Right kidney (tissue), 1 donor: ENCODE data around the gene ANKRD55.
"Not testable (repeated sequence)": the region's sequence is repeated elsewhere in the genome, so short reads cannot be mapped to it uniquely, and the experiment has no call there.

Experiments used
- DNase-seq: peaks from one replicate; pipeline ENCODE4 v3.0.0-alpha.2; 2016

The ANKRD55 gene

DNA sequence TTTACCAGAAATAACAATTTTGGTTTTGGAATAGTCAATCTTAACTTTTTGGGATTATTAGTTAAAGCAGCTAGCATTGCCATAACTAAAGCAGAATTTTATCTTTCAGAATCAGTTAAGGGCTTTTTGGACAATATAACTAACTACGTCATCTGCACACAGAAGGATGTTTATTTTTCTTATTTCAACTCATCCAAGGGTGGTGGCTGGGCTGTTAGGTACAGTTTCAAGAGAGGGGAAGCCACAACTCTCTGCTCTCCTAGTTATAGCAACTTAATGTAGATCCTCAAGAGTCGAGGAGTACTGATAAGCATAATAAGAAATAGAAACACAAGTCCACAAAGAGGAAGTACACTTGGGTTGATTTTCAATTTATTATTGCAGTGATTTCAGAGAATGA lies 65.6 kb downstream of the ANKRD55 start:
- no peak for DNase-seq

- no peak for DNase-seq
Measured at GRCh38 chr5:56166671-56167385, 66.3 kb downstream of the ANKRD55 start.

- DNase-seq: no peak
Measured at GRCh38 chr5:56164376-56164775, 68.8 kb downstream of the ANKRD55 start.

- no peak for DNase-seq
Measured at GRCh38 chr5:56161927-56162326, 71.2 kb downstream of the ANKRD55 start.

GRCh38 chr5:56161439-56161823 lies 71.7 kb downstream of the ANKRD55 start:
- no peak for DNase-seq

GRCh38 chr5:56160723-56161438 lies 72.2 kb downstream of the ANKRD55 start:
- DNase-seq: no peak

- no peak for DNase-seq
Measured at GRCh38 chr5:56159521-56159947, 73.6 kb downstream of the ANKRD55 start.

GRCh38 chr5:56158331-56158960 lies 74.7 kb downstream of the ANKRD55 start:
- DNase-seq: no peak

DNA sequence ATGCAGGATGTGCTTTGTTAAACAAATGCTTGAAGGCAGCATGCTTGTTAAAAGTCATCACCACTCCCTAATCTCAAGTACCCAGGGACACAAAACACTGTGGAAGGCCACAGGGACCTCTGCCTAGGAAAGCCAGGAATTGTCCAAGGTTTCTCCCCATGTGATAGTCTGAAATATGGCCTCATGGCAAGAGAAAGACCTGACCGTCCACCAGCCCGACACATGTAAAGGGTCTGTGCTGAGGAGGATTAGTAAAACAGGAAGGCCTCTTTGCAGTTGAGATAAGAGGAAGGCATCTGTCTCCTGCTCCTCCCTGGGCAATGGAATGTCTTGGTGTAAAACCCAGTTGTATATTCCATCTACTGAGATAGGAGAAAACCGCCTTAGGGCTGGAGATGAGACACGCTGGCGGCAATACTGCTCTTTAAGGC lies 75.9 kb downstream of the ANKRD55 start:
- not testable (repeated sequence) for DNase-seq

GRCh38 chr5:56156585-56157190 lies 76.4 kb downstream of the ANKRD55 start:
- DNase-seq: not testable (repeated sequence)

DNA sequence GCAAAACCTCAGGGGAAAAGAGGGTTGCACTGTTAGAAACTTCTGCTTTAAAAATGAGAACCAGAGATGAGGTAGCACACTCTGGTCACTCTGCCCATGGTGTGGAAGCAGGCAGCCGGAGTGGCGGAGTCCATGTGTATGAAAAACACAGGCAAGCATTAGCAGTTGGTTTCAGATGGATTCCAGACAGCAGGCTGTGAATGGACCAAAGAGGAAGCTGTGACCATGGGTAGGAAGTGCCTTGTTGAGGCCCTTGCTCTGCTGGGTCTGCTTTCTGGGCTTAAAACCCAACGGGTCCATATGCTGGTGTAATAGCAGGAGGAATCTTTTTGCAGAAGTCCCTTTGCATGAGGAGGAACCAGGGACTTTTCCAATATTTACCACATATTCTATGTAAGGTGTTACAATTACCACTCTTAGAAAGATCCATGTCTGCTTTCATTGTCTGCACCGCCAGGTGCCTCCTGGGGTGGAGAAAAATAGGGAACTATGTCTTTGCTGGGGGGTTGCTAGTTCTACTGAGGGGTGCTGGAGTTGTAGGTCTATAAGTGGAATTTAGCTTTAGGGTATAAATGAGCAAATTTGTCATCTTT lies 77.0 kb downstream of the ANKRD55 start:
- no peak for DNase-seq

GRCh38 chr5:56154732-56155484 lies 78.2 kb downstream of the ANKRD55 start:
- DNase-seq: no peak

- DNase-seq: no peak
Measured at GRCh38 chr5:56152437-56152836, 80.7 kb downstream of the ANKRD55 start.

GRCh38 chr5:56150756-56151155 lies 82.4 kb downstream of the ANKRD55 start:
- DNase-seq: not testable (repeated sequence)

DNA sequence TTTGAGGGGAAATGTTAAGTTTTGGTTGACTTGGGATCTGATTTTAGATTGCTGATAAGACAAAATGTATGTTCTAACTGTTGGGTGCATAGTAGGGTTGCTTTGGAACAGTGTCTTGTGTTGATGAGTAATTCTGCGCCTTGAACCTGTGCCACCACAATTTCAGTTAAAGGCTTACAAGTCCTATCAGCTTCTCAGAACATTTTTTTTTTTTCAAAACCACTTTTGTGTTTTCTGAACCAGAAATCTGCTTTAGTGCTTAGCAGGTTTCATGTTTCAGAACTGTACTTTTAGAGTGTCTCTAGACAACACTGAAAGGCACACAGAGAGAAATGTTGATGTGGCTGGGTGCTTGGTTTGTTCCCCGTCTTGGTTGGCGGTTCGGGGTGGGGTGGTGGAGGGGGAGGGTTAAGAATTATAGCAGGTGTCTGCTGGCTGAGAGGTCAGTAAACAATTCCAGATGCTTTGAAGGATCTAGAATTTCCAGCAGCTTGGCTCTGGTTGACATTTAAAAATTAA lies 84.6 kb downstream of the ANKRD55 start:
- DNase-seq: no peak

GRCh38 chr5:56147659-56148230 lies 85.4 kb downstream of the ANKRD55 start:
- DNase-seq: no peak

- DNase-seq: no peak
Measured at GRCh38 chr5:56147106-56147505, 86.0 kb downstream of the ANKRD55 start.

DNA sequence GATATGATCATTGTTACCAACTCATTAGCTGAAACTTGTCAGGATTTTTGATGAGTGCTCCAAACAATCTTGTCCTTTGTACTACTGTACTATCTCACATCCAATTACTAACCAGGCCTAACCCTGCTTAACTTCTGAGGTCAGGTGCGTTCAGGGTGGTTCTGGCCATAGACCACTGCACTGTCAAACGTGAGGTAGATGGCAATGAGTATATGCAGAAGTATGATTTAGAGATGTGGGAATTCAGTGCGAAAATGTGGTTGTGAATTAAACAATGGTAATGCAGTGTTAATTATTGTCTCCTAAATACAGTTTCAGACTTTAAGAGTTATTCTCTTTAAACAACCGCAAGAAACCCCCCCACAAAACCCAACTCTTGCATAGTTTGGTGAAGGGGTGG lies 86.5 kb downstream of the ANKRD55 start:
- no peak for DNase-seq

GRCh38 chr5:56145511-56145910 lies 87.6 kb downstream of the ANKRD55 start:
- DNase-seq: no peak

- DNase-seq: no peak
Measured at GRCh38 chr5:56145106-56145505, 88.0 kb downstream of the ANKRD55 start.

GRCh38 chr5:56144211-56144610 lies 88.9 kb downstream of the ANKRD55 start:
- DNase-seq: no peak
